SIG-M5 treated with dmso at 0.1 percent for 504 hours (cell line): Measurements from ENCODE around the gene XPO5.

Source experiments
- DNase-seq: peaks from one replicate; lab custom pipeline; 2025; ENCODE audit not compliant: unreplicated experiment; lab: John Stamatoyannopoulos, UW

XPO5 gene

GRCh38 chr6:43517505-43518357 lies 58.1 kb downstream of the XPO5 start:
- DNase-seq, result peak; percentile 20

- DNase-seq, result peak; percentile 98
Measured at GRCh38 chr6:43516697-43517504, 58.9 kb downstream of the XPO5 start, which contains the start of the genes POLR1C and YIPF3. Gene POLR1C (plus strand): TSS chr6:43517089. CDS start chr6:43517110, 21 bp downstream. Gene YIPF3 (minus strand): TSS chr6:43516926. CDS start chr6:43516807, 119 bp downstream.

DNA sequence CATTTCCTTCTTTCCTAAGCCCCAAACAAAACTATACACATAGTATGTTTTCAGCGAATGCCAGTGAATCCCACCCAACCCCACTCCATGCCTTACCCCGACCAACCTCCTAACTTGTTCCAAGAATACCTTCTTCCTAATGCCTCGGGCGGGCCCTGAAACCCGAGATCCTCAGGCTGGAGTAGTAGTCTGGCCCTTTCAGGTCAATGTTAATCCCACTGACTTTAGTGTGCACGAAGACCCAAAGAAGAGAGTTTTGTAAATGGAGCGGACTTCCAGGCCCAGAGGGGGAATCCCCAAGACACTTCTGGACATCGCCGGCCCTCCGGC lies 59.5 kb downstream of the XPO5 start:
- DNase-seq, result no peak

DNA sequence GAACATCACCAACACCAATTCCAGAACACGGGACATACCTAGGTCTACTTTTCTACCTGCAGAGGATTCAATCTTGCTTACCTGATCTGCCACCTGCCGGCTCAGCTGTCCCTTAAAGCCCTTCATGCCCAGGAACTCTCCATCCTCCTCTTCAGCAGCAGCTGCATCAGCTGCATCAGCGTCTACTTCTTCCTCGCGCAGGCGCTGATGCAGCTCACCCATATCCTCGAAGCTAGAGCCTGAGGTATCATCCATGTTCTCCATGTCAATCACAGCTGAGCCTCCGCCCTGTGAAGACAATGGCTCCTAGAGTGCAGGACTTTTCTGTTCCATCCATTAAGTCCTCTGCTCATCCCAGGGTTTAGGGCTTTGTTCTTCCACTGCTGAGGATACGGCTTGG lies 60.0 kb downstream of the XPO5 start:
- no peak for DNase-seq

- DNase-seq, result no peak
Measured at GRCh38 chr6:43511824-43512415, 63.9 kb downstream of the XPO5 start.

GRCh38 chr6:43510827-43511163 lies 65.0 kb downstream of the XPO5 start:
- no peak for DNase-seq

- peak; percentile 24 for DNase-seq
Measured at GRCh38 chr6:43509984-43510826, 65.6 kb downstream of the XPO5 start, which contains the start of gene LRRC73. Gene LRRC73 (minus strand): TSS chr6:43510346. CDS start chr6:43509785, 561 bp downstream.

DNA sequence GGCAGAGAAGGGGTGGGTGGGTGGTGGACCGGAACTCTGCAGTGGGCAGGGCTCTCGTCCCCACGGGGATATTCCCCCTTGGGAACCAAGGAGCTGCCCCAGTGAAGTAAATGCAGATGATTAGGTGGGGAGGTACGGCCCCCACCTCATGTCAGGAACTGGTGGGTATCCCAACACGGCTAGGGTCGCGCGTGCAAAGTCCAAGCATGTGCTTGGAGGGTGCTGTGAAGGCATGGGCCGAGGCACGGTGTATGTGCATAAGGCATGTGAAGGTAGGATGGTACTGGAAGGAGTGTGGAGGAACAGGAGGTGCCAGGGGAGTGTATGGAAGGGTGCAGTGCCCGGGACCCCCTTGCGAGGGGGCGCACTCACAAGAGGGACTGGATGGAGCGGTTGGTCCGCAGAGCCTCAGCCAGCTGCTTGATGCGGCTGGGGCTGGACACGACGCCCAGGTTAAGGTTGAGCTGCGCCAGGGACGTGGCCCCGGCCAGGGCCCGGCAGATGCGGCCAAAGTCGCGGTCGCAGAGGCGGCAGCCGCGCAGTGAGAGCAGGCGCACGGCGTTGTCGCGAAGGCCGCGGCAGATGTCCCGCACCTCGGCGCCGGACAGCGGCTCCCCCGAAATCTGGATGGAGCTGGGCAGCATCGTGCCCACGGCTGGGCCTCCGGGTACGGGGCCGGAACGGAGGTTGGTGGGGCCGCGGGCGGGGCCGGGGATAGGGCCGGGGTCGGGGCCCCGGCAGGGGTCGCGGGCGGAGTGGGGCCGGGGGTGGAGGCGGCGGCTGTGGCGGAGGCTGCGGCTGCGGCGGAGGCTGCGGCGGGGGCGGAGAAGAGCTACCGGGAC lies 66.5 kb downstream of the XPO5 start:
- DNase-seq, result no peak

- no peak for DNase-seq
Measured at GRCh38 chr6:43508481-43509141, 67.2 kb downstream of the XPO5 start.

DNA sequence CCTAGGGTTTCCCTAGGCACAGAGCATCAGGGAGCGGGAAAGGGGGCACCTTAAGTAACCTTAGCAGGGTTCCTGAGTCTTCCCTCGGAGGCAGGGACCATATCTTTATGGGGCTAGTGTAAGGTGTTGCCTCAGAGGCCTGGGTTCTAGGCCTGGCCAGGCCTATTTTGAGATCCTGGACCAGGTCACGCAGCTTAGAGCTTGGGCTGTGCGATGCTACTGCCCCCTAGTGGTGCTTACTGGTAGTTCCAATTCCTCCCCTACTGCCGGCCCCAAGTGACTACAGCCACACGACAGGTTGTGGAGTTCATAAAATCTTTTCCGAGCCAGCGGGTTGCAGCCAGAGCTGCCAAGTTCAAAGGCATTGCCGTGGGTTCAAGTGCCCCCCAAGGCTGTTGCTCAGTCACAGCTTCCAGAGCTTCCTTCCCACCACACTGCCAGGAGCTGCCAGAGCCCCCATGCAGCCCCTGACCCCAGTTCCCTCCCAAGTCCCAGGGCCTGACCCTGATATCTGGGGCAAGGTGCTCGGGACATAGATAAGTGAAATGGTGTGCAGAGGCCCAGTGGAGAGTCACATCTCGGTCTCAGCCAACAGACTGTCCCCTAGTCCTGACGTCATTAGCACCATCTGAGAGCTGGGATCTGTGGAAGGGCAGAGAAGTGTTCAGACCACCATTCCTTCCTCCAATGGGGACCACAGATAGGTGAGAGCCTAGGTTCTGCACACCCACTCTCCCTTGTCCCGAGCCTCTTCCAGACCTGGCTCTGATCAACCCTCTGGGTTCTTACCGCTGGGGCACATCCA lies 69.0 kb downstream of the XPO5 start:
- DNase-seq, result peak; percentile 81

- no peak for DNase-seq
Measured at GRCh38 chr6:43506171-43506570, 69.7 kb downstream of the XPO5 start.

DNA sequence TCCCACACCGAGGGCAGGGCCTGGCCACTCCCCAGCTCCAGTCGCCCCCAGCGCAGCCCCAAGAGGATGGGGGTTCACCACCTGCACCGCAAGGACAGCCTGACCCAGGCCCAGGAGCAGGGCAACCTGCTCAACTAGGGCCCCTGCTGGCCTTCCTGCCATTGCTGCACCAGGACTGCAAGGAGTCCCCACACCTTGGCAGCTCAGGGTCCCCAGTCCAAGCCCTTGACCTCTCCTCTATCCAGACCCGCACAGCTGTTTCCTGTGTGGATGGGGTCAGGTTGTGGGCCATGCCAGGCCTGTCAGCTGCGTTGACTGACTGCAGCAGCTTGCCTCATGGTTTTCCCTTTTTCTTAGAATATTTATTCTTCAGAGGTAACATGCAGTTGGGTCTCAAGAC lies 70.1 kb downstream of the XPO5 start:
- no peak for DNase-seq

GRCh38 chr6:43504756-43505593 lies 70.9 kb downstream of the XPO5 start:
- no peak for DNase-seq

DNA sequence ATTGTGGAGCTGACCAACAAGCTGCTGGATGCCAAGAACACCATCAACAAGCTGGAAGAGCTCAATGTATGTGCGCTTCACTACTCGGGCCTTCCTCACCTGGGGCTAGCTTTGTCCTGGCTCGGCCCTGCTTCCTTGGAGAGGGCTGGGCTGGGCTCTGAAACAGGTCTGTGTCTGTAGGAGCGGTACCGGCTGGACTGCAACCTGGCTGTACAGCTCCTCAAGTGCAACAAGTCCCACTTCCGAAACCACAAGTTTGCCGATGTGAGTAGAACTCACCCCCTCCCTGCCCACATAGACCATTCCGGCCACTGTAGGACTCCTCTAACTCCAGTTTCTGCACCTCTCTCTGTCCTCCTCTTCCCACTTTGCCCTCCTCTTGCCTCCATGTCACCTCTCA lies 72.4 kb downstream of the XPO5 start:
- no peak for DNase-seq

GRCh38 chr6:43502666-43503065 lies 73.2 kb downstream of the XPO5 start:
- no peak for DNase-seq

DNA sequence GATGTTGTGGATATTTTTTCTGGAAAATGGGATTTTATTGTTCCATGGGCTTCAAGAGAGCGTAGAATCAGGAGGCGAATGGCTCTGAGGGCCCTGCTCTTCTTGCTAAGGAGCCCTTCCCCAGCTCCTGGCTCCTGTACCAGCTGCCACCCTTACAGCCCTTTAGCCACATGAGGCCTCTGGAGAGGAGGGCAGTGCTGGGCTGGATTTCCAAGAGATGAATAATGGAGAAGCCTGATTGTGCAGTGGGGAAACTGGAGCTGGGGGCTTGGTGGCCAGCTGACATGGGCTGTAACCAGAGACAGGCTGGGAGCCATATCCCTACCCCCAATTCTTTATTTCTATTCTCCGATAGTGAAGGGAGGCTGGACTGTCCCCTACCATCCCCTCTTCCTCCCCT lies 74.9 kb downstream of the XPO5 start:
- DNase-seq, result no peak

GRCh38 chr6:43499028-43499815 lies 76.6 kb downstream of the XPO5 start:
- no peak for DNase-seq
